Renal cortical epithelial cell (primary cell): ENCODE measurements around the gene OSBPL8. TPM values are rescaled to one million over a fixed set of nuclear protein-coding genes. Genes with fewer than 3 reads are reported as not detected.

Experiments
- DNase-seq: peaks from one replicate; pipeline ENCODE4 v3.0.0-alpha.2; 2011; ENCODE audit warnings: low read depth
- total RNA-seq: library from RNA; depleted of rRNA; stranded (reverse); fragments of >200 nt; gene quantifications from 2 replicates; pipeline ENCODE4 v1.2.3, GENCODE V29; 2014

OSBPL8 gene
- total RNA-seq, 1 donor from 2014 or later, result 64.0 TPM

DNA sequence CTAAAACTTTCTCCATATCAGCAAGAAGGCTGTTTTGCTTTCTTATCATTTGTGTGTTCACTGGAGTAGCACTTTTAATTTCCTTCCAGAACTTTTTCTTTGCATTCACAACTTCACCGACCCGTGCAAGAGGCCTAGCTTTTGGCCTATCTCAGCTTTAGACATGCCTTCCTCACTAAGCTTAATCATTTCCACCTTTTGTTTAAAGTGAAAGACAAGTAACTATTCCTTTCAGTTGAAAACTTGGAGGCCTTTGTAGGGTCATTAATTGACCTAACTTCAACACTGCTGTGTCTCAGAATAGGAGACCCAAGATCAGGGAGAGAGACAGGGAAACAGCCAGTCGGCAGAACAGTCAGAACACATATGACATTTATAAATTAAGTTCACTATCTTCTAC is 250.7 kb downstream of the OSBPL8 start:
- DNase-seq, result peak; percentile 22

DNA sequence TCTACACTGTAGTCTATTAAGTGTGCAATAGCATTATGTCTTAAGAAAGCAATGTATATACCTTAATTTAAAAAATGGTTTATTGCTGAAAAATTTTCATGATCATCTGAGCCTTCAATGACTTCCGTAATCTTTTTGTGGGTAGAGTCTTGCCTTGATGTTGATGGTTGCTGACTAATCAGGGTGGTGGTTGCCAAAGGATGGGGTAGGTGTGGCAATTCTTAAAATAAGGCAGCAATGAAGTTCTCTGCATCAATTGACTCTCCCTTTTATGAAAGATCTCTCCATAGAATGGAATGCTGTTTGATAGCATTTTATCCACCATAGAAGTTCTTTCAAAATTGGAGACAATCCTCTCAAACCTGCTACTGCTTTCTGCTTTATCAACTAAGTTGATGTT is 252.5 kb downstream of the OSBPL8 start:
- DNase-seq, result no peak

DNA sequence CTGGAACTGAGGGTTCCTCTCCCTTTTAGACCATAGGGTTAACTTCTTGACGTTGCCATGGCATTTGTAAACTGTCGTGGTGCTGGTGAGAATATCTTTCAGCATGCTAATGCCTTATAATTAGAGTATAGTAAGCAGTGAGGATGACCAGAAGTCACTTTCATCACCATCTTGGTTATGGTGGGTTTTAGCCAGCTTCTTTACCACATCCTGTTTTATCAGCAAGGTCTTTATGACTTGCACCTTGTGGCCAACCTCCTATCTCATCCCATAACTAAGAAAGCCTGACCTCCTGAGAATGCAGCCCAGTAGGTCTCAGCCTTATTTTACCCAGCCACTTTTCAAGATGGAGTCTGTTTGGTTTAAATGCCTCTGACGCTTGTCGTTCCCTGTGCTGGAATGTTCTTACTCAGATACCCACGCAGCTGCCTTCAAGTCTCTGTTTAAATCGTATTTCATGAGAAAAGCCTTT is 255.5 kb downstream of the OSBPL8 start:
- no peak for DNase-seq

DNA sequence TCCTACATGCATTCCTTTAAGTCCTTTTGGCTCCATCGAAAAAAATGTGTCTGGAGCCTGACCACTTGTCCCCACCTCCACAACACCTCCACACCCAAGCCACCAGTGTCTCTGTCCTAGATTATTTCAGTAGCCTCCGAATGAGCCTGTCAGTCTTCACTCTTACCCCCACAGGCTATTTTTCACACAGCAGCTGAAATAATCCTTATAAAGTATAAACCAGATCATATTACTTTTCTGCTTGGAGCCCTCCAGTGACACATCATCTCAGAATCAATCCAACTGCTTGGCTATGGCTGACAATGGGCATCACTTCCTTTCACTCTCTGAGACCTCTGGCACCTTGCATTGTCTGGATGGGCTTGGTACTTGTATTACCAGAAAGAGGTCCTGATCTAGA is 256.2 kb downstream of the OSBPL8 start:
- no peak for DNase-seq

Other genes with a start within 250 kb of the OSBPL8 start
- 15.6 and 17.4 TPM in 2 replicates for gene BBS10, start 211.4 kb downstream of the OSBPL8 start, total RNA-seq
- 46.4 and 56.2 TPM in 2 replicates for gene ZDHHC17, start 204.3 kb upstream of the OSBPL8 start, total RNA-seq